ENCODE data around the gene MSANTD2. TPM values are rescaled to one million over a fixed set of nuclear protein-coding genes. Genes with fewer than 3 reads are reported as not detected.
A peak's percentile ranks its signal among the peaks of the same experiment; 100 is the strongest.

Gene MSANTD2
- total and polyA plus RNA-seq, 9 of the 15 experiments (the other 6 are each of a cell fraction or from before 2014, with no cell fraction given), result 1.3 to 9.9 (median 5.3) TPM

DNA sequence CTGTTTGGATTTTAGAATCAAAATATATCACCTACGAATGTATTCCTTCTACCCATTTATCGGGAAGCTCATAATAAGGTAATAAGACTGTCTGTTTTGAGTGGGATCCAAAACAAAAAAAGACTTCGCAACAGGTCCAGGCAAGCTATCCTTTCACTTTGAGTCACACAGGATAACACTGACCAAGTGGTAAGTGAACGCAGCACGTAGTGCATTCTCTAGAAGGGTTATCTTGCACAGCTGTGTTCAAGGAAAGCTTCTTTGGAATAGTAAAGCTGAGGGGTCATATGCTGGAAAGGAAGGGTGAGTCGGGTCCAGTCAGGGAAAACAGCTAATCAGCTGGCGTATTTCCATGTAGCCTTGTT is 82.8 kb downstream of the MSANTD2 start:
- no peak for TF ChIP-seq SIN3B (IDR thresholded peaks at IDR 0.05; ENCODE audit: low read depth)
- TF ChIP-seq SIX5 (IDR thresholded peaks at IDR 0.05; ENCODE audit: borderline replicate concordance in 1 of 2, insufficient read depth in 1 of 2, low read depth in 1 of 2, low read length in 2 of 2), result no peak
- H3K9me3 ChIP-seq (replicated peaks; ENCODE audit: control insufficient read depth, insufficient read depth, low read depth, low read length), result no peaks in the 10 kb centered on the region
- no peak overlapping the region for H3K9ac ChIP-seq (ENCODE audit: insufficient read depth in 1 of 2, low read depth in 2 of 2, low read length in 2 of 2)
- no TSS peak for BruUV-seq (replicated peaks)
- ChIA-PET CTCF (ENCODE audit: low intra/inter-chr PET ratio) (no interaction called here), POLR2A (no interaction called here)
- no peaks in the 10 kb centered on the region for H3K79me2 ChIP-seq (ENCODE audit: control insufficient read depth, insufficient read depth, low read length)
- H4K20me1 ChIP-seq (replicated peaks; ENCODE audit: control insufficient read depth, insufficient read depth, low read length), result no peaks in the 10 kb centered on the region
- H3K27me3 ChIP-seq (ENCODE audit: control insufficient read depth in 2 of 2, insufficient read depth in 2 of 2, low read length in 2 of 2), result peaks cover 57 to 59% of the 10 kb centered on the region in 2 experiments
- H3K9me1 ChIP-seq (ENCODE audit: control insufficient read depth, insufficient read depth, low read length), result no peaks in the 10 kb centered on the region
- FAIRE-seq (no peak), ATAC-seq (0 out of 3 replicates have a peak, but pooled peaks have one; percentile 29), DNase-seq (ENCODE audit: extremely low read depth in 1 of 4, low spot score in 3 of 4) (no peak)
- no peaks in the 10 kb centered on the region for H3K36me3 ChIP-seq (ENCODE audit: control insufficient read depth, insufficient read depth, low read length)
- H3K27ac ChIP-seq (ENCODE audit: extremely low read depth, low read depth, low read length), result no peak overlapping the region
- in situ Hi-C loops (cut with MboI), result no loop called here
- H3K4me3 ChIP-seq, result no peak overlapping the region
- peaks cover 0 to 7% of the 10 kb centered on the region in 2 experiments; a peak in 1 of 5 replicates for H3K4me1 ChIP-seq (replicated peaks in 1 of 2; ENCODE audit: control insufficient read depth in 2 of 2, insufficient read depth in 2 of 2, low read length in 2 of 2)
- H3K4me2 ChIP-seq (ENCODE audit: insufficient read depth, low read length), result no peak overlapping the region
- intact Hi-C loops (cut with micrococcal nuclease), result no loop called here
- no peak overlapping the region for H2AFZ ChIP-seq (ENCODE audit: low read depth, low read length)
- WGBS (ENCODE audit: insufficient coverage, low coverage, missing lambda C conversion rate), result under 1% methylated on average over 7 of the region's 7 CpGs

GRCh38 chr11:124716591-124716990 is 83.6 kb downstream of the MSANTD2 start:
- no peak overlapping the region for H3K9ac ChIP-seq (ENCODE audit: insufficient read depth in 1 of 2, low read depth in 2 of 2, low read length in 2 of 2)
- no peak for DNase-seq (ENCODE audit: extremely low read depth in 1 of 4, low spot score in 3 of 4)
- H3K27ac ChIP-seq (ENCODE audit: extremely low read depth, low read depth, low read length), result no peak overlapping the region
- peaks cover 50 to 52% of the 10 kb centered on the region in 2 experiments for H3K27me3 ChIP-seq (ENCODE audit: control insufficient read depth in 2 of 2, insufficient read depth in 2 of 2, low read length in 2 of 2)
- peaks cover 0 to 7% of the 10 kb centered on the region in 2 experiments; a peak in 1 of 5 replicates for H3K4me1 ChIP-seq (replicated peaks in 1 of 2; ENCODE audit: control insufficient read depth in 2 of 2, insufficient read depth in 2 of 2, low read length in 2 of 2)
- FAIRE-seq, result no peak
- no peaks in the 10 kb centered on the region for H4K20me1 ChIP-seq (replicated peaks; ENCODE audit: control insufficient read depth, insufficient read depth, low read length)
- H3K4me3 ChIP-seq, result no peak overlapping the region
- POLR2A ChIA-PET, result no interaction called here
- 0% methylated on average over 3 of the region's 3 CpGs for WGBS (ENCODE audit: insufficient coverage, low coverage, missing lambda C conversion rate)
- no peak overlapping the region for H3K4me2 ChIP-seq (ENCODE audit: insufficient read depth, low read length)
- no peaks in the 10 kb centered on the region for H3K79me2 ChIP-seq (ENCODE audit: control insufficient read depth, insufficient read depth, low read length)
- no peaks in the 10 kb centered on the region for H3K9me1 ChIP-seq (ENCODE audit: control insufficient read depth, insufficient read depth, low read length)
- no peaks in the 10 kb centered on the region for H3K9me3 ChIP-seq (replicated peaks; ENCODE audit: control insufficient read depth, insufficient read depth, low read depth, low read length)
- in situ Hi-C loops (cut with MboI) (no loop called here), intact Hi-C loops (cut with micrococcal nuclease) (no loop called here)
- H3K36me3 ChIP-seq (ENCODE audit: control insufficient read depth, insufficient read depth, low read length), result no peaks in the 10 kb centered on the region
- TF ChIP-seq CHCHD3 (CRISPR knock-in tag; IDR thresholded peaks at IDR 0.05) (no peak), NFE2 (IDR thresholded peaks at IDR 0.05; ENCODE audit: low read depth) (no peak), PHF20 (IDR thresholded peaks at IDR 0.05; ENCODE audit: partially characterized antibody) (no peak), ZNF347 (CRISPR knock-in tag; IDR thresholded peaks at IDR 0.05; ENCODE audit: low read depth) (no peak), ZNF3 (CRISPR knock-in tag; IDR thresholded peaks at IDR 0.05) (no peak), SREBF2 (CRISPR knock-in tag; IDR thresholded peaks at IDR 0.05) (no peak), KLF16 (IDR thresholded peaks at IDR 0.05) (no peak)
- H2AFZ ChIP-seq (ENCODE audit: low read depth, low read length), result no peak overlapping the region
- no TSS peak for BruUV-seq (replicated peaks)
- ATAC-seq, result no peak
- CTCF ChIA-PET (ENCODE audit: low intra/inter-chr PET ratio), result no interaction called here

Other genes with a start within 250 kb of the MSANTD2 start
Only the 7 nearest of the 13 such genes appear.
- gene SPA17, start 126.5 kb downstream of the MSANTD2 start, total RNA-seq (2014; rRNA removed), result 6.8 and 10.6 TPM in 2 replicates
- 16.7 and 19.6 TPM in 2 replicates for gene SPA17, start 126.5 kb downstream of the MSANTD2 start, total RNA-seq (2014; rRNA removed; fragmentation: Illumina TruSeq; extraction: Trizol)
- 15.9 and 16.1 TPM in 2 replicates for gene SPA17, start 126.5 kb downstream of the MSANTD2 start, total RNA-seq (2015; rRNA removed; fragmentation: Illumina TruSeq; extraction: Trizol)
- 5.7 and 6.0 TPM in 2 replicates for gene SPA17, start 126.5 kb downstream of the MSANTD2 start, total RNA-seq (2021)
- gene SPA17, start 126.5 kb downstream of the MSANTD2 start, polyA plus RNA-seq (2011; rRNA removed), result 9.4 and 19.3 TPM in 2 replicates
- gene SPA17, start 126.5 kb downstream of the MSANTD2 start, polyA plus RNA-seq (2014; fragmentation: Illumina TruSeq; extraction: Trizol), result 19.2 and 19.5 TPM in 2 replicates
- 1 to 10 TPM; 9.0 to 9.9 TPM for gene SPA17, start 126.5 kb downstream of the MSANTD2 start, polyA plus RNA-seq (2014; fragmentation: Nextera tagmentation; extraction: Ambion mirVana)
- 12.6 and 14.0 TPM in 2 replicates for gene SPA17, start 126.5 kb downstream of the MSANTD2 start, polyA plus RNA-seq (2014; rRNA removed)
- 2.0 and 3.8 TPM in 2 replicates for gene NRGN, start 60.5 kb downstream of the MSANTD2 start, total RNA-seq (2014; rRNA removed)
- gene NRGN, start 60.5 kb downstream of the MSANTD2 start, total RNA-seq (2014; rRNA removed; fragmentation: Illumina TruSeq; extraction: Trizol), result 0.29 and 0.61 TPM in 2 replicates
- gene NRGN, start 60.5 kb downstream of the MSANTD2 start, total RNA-seq (2015; rRNA removed; fragmentation: Illumina TruSeq; extraction: Trizol), result 0.72 and 1.3 TPM in 2 replicates
- 6.8 and 7.8 TPM in 2 replicates for gene NRGN, start 60.5 kb downstream of the MSANTD2 start, total RNA-seq (2021)
- 3.4 and 4.1 TPM in 2 replicates for gene NRGN, start 60.5 kb downstream of the MSANTD2 start, polyA plus RNA-seq (2011; rRNA removed)
- 3.5 and 4.5 TPM in 2 replicates for gene NRGN, start 60.5 kb downstream of the MSANTD2 start, polyA plus RNA-seq (2014; fragmentation: Illumina TruSeq; extraction: Trizol)
- gene NRGN, start 60.5 kb downstream of the MSANTD2 start, polyA plus RNA-seq (2014; fragmentation: Nextera tagmentation; extraction: Ambion mirVana), result not detected
- gene NRGN, start 60.5 kb downstream of the MSANTD2 start, polyA plus RNA-seq (2014; rRNA removed), result 3.2 and 5.7 TPM in 2 replicates
- gene VSIG2, start 48.2 kb downstream of the MSANTD2 start, total RNA-seq (2014; rRNA removed), result not detected in 2 replicates
- not detected in 2 replicates for gene VSIG2, start 48.2 kb downstream of the MSANTD2 start, total RNA-seq (2014; rRNA removed; fragmentation: Illumina TruSeq; extraction: Trizol)
- gene VSIG2, start 48.2 kb downstream of the MSANTD2 start, total RNA-seq (2015; rRNA removed; fragmentation: Illumina TruSeq; extraction: Trizol), result not detected in 2 replicates
- not detected in 2 replicates for gene VSIG2, start 48.2 kb downstream of the MSANTD2 start, total RNA-seq (2021)
- gene VSIG2, start 48.2 kb downstream of the MSANTD2 start, polyA plus RNA-seq (2011; rRNA removed), result not detected in 2 replicates
- not detected in 2 replicates for gene VSIG2, start 48.2 kb downstream of the MSANTD2 start, polyA plus RNA-seq (2014; fragmentation: Illumina TruSeq; extraction: Trizol)
- not detected for gene VSIG2, start 48.2 kb downstream of the MSANTD2 start, polyA plus RNA-seq (2014; fragmentation: Nextera tagmentation; extraction: Ambion mirVana)
- gene VSIG2, start 48.2 kb downstream of the MSANTD2 start, polyA plus RNA-seq (2014; rRNA removed), result not detected in 2 replicates
- 0.14 and 0.29 TPM in 2 replicates for gene ESAM, start 38.1 kb downstream of the MSANTD2 start, total RNA-seq (2014; rRNA removed)
- gene ESAM, start 38.1 kb downstream of the MSANTD2 start, total RNA-seq (2014; rRNA removed; fragmentation: Illumina TruSeq; extraction: Trizol), result 0.18 and 0.22 TPM in 2 replicates
- 0.15 and 0.22 TPM in 2 replicates for gene ESAM, start 38.1 kb downstream of the MSANTD2 start, total RNA-seq (2015; rRNA removed; fragmentation: Illumina TruSeq; extraction: Trizol)
- gene ESAM, start 38.1 kb downstream of the MSANTD2 start, total RNA-seq (2021), result 0.36 and 0.91 TPM in 2 replicates
- 0.47 and 1.1 TPM in 2 replicates for gene ESAM, start 38.1 kb downstream of the MSANTD2 start, polyA plus RNA-seq (2011; rRNA removed)
- 0.65 and 0.90 TPM in 2 replicates for gene ESAM, start 38.1 kb downstream of the MSANTD2 start, polyA plus RNA-seq (2014; fragmentation: Illumina TruSeq; extraction: Trizol)
- under 1 TPM; 0.06 to 0.08 TPM for gene ESAM, start 38.1 kb downstream of the MSANTD2 start, polyA plus RNA-seq (2014; fragmentation: Nextera tagmentation; extraction: Ambion mirVana)
- 0.22 and 1.5 TPM in 2 replicates for gene ESAM, start 38.1 kb downstream of the MSANTD2 start, polyA plus RNA-seq (2014; rRNA removed)
- 0.82 and 1.6 TPM in 2 replicates for gene ROBO3, start 65.0 kb upstream of the MSANTD2 start, total RNA-seq (2014; rRNA removed)
- 0.29 and 0.67 TPM in 2 replicates for gene ROBO3, start 65.0 kb upstream of the MSANTD2 start, total RNA-seq (2014; rRNA removed; fragmentation: Illumina TruSeq; extraction: Trizol)
- gene ROBO3, start 65.0 kb upstream of the MSANTD2 start, total RNA-seq (2015; rRNA removed; fragmentation: Illumina TruSeq; extraction: Trizol), result 0.72 and 1.2 TPM in 2 replicates
- gene ROBO3, start 65.0 kb upstream of the MSANTD2 start, total RNA-seq (2021), result 1.2 TPM in 2 replicates
- gene ROBO3, start 65.0 kb upstream of the MSANTD2 start, polyA plus RNA-seq (2011; rRNA removed), result 0.43 and 0.47 TPM in 2 replicates
- gene ROBO3, start 65.0 kb upstream of the MSANTD2 start, polyA plus RNA-seq (2014; fragmentation: Illumina TruSeq; extraction: Trizol), result 0.97 and 1.6 TPM in 2 replicates
- gene ROBO3, start 65.0 kb upstream of the MSANTD2 start, polyA plus RNA-seq (2014; fragmentation: Nextera tagmentation; extraction: Ambion mirVana), result not detected
- gene ROBO3, start 65.0 kb upstream of the MSANTD2 start, polyA plus RNA-seq (2014; rRNA removed), result 1.4 and 1.9 TPM in 2 replicates
- not detected in 2 replicates for gene ROBO4, start 97.5 kb upstream of the MSANTD2 start, total RNA-seq (2014; rRNA removed)
- not detected in 2 replicates for gene ROBO4, start 97.5 kb upstream of the MSANTD2 start, total RNA-seq (2014; rRNA removed; fragmentation: Illumina TruSeq; extraction: Trizol)
- not detected in 2 replicates for gene ROBO4, start 97.5 kb upstream of the MSANTD2 start, total RNA-seq (2015; rRNA removed; fragmentation: Illumina TruSeq; extraction: Trizol)
- gene ROBO4, start 97.5 kb upstream of the MSANTD2 start, total RNA-seq (2021), result 0.04 TPM in 1 of 2 replicates, not detected in the other
- gene ROBO4, start 97.5 kb upstream of the MSANTD2 start, polyA plus RNA-seq (2011; rRNA removed), result not detected in 2 replicates
- not detected in 2 replicates for gene ROBO4, start 97.5 kb upstream of the MSANTD2 start, polyA plus RNA-seq (2014; fragmentation: Illumina TruSeq; extraction: Trizol)
- gene ROBO4, start 97.5 kb upstream of the MSANTD2 start, polyA plus RNA-seq (2014; fragmentation: Nextera tagmentation; extraction: Ambion mirVana), result not detected
- gene ROBO4, start 97.5 kb upstream of the MSANTD2 start, polyA plus RNA-seq (2014; rRNA removed), result not detected in 2 replicates
- not detected in 2 replicates for gene HEPN1, start 118.8 kb upstream of the MSANTD2 start, total RNA-seq (2014; rRNA removed)
- gene HEPN1, start 118.8 kb upstream of the MSANTD2 start, total RNA-seq (2014; rRNA removed; fragmentation: Illumina TruSeq; extraction: Trizol), result not detected in 2 replicates
- gene HEPN1, start 118.8 kb upstream of the MSANTD2 start, total RNA-seq (2015; rRNA removed; fragmentation: Illumina TruSeq; extraction: Trizol), result not detected in 2 replicates
- gene HEPN1, start 118.8 kb upstream of the MSANTD2 start, total RNA-seq (2021), result not detected in 2 replicates
- not detected in 2 replicates for gene HEPN1, start 118.8 kb upstream of the MSANTD2 start, polyA plus RNA-seq (2011; rRNA removed)
- not detected in 2 replicates for gene HEPN1, start 118.8 kb upstream of the MSANTD2 start, polyA plus RNA-seq (2014; fragmentation: Illumina TruSeq; extraction: Trizol)
- gene HEPN1, start 118.8 kb upstream of the MSANTD2 start, polyA plus RNA-seq (2014; fragmentation: Nextera tagmentation; extraction: Ambion mirVana), result not detected
- gene HEPN1, start 118.8 kb upstream of the MSANTD2 start, polyA plus RNA-seq (2014; rRNA removed), result not detected in 2 replicates